ENCODE data around the gene HIGD1B.

DNA sequence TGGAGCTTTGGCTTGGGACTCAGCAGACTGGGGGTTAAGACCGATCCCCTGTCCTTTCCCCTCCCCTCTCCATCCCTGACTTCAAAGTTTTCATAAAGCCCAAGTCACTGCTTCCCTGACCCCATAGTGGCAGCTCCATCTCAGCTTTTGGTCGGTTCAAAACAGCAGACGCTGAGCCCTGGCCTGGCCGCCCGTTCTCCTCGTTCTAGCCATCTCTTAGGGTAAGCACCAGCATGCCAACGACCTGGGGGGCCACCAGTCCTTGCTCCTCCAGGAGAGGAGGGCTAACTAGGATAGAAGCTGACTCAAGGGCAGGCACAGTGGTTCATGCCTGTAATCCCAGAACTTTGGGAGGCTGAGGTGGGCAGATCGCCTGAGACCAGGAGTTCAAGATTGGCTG is 1.5 kb upstream of the HIGD1B start:
- TF ChIP-seq, protein P1, sequence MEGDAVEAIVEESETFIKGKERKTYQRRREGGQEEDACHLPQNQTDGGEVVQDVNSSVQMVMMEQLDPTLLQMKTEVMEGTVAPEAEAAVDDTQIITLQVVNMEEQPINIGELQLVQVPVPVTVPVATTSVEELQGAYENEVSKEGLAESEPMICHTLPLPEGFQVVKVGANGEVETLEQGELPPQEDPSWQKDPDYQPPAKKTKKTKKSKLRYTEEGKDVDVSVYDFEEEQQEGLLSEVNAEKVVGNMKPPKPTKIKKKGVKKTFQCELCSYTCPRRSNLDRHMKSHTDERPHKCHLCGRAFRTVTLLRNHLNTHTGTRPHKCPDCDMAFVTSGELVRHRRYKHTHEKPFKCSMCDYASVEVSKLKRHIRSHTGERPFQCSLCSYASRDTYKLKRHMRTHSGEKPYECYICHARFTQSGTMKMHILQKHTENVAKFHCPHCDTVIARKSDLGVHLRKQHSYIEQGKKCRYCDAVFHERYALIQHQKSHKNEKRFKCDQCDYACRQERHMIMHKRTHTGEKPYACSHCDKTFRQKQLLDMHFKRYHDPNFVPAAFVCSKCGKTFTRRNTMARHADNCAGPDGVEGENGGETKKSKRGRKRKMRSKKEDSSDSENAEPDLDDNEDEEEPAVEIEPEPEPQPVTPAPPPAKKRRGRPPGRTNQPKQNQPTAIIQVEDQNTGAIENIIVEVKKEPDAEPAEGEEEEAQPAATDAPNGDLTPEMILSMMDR (IDR thresholded peaks at IDR 0.05; ENCODE audit: low read depth, low read length): no peak
- no peak for TF ChIP-seq EZH2phosphoT487 (IDR thresholded peaks at IDR 0.05; ENCODE audit: low read depth)
